Measurements from ENCODE around the gene ENTREP1.

The ENTREP1 gene

DNA sequence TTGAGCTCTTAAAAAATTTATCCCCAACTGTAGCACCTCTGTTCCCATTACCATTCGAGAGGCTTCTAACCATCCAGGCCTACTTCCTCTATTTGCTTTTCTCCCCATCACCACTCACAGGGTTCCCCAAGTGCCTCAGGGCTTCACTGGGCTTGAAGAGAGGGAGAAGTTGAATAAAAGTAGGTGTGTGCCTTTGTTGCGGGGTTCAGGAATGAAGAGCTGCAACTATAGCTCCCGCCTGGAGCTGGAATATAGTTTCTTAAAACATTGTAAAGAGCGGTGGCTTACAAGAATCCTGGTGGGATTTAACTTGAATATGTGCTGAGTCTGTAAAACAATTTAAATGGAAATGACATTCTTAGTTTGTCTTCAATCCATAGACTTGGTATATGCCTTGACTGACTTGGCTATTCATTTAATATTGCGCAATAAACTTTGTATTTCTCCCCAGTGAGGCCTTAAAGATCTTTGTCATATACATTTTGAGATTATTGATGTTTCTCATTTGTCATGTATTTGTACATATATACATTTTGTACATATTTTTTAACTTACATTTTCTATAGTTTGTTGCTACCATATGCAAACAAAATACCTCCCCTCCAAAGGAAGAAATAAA is 7.2 kb downstream of the ENTREP1 start:
- no peak for ATAC-seq
- no peak for TF ChIP-seq CREB5 (CRISPR knock-in tag; IDR thresholded peaks at IDR 0.05; ENCODE audit: low read depth)
- no peak for TF ChIP-seq TSHZ2 (CRISPR knock-in tag; IDR thresholded peaks at IDR 0.05)
- no peak for TF ChIP-seq ZNF565 (CRISPR knock-in tag; conservative IDR thresholded peaks at IDR 0.05; ENCODE audit: low read depth)
- TF ChIP-seq PATZ1 (CRISPR knock-in tag; IDR thresholded peaks at IDR 0.05; ENCODE audit: borderline replicate concordance) = no peak
- TF ChIP-seq ZNF70 (CRISPR knock-in tag; IDR thresholded peaks at IDR 0.05) = no peak
- TF ChIP-seq PPARA (CRISPR knock-in tag; IDR thresholded peaks at IDR 0.05; ENCODE audit: borderline replicate concordance) = no peak
- no peak for TF ChIP-seq GLIS3 (CRISPR knock-in tag; IDR thresholded peaks at IDR 0.05)
- no peak for TF ChIP-seq ISL1 (CRISPR knock-in tag; IDR thresholded peaks at IDR 0.05)
- no peak for TF ChIP-seq POU6F1 (CRISPR knock-in tag; IDR thresholded peaks at IDR 0.05; ENCODE audit: borderline replicate concordance, low read depth)
- no peak for TF ChIP-seq ESRRG (CRISPR knock-in tag; IDR thresholded peaks at IDR 0.05)
- TF ChIP-seq TCF4 (CRISPR knock-in tag; IDR thresholded peaks at IDR 0.05; ENCODE audit: borderline replicate concordance) = no peak
- no peak for TF ChIP-seq OSR1 (CRISPR knock-in tag; IDR thresholded peaks at IDR 0.05)
- TF ChIP-seq ZC3H10 (CRISPR knock-in tag; IDR thresholded peaks at IDR 0.05) = no peak
- TF ChIP-seq TOX (CRISPR knock-in tag; IDR thresholded peaks at IDR 0.05; ENCODE audit: borderline replicate concordance) = no peak
- no peak for TF ChIP-seq ARNTL (CRISPR knock-in tag; IDR thresholded peaks at IDR 0.05; ENCODE audit: borderline replicate concordance, low read depth)
- no peak for TF ChIP-seq CSRNP3 (CRISPR knock-in tag; IDR thresholded peaks at IDR 0.05)

DNA sequence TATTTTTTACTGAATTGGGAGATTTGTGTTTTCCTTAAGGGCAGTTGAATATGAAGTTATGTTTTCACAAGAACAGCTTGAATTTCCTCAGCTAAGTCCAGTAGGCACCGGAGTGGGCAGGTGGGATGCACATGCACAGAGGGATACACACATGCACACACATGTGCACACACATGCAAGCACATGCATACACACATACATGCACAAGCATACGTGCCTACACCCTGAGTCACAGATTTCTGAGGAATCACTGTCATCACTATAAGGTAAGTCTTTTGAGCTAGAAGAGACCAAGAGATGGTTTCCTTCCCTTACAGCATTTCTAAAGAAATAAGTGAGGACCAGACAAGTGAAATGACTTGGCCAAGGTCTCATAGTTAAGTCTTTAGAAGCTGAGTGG is 8.7 kb downstream of the ENTREP1 start:
- ATAC-seq = no peak
- TF ChIP-seq ZC3H10 (CRISPR knock-in tag; IDR thresholded peaks at IDR 0.05) (no peak), ZNF70 (CRISPR knock-in tag; IDR thresholded peaks at IDR 0.05) (no peak), ISL1 (CRISPR knock-in tag; IDR thresholded peaks at IDR 0.05) (no peak), CSDC2 (CRISPR knock-in tag; IDR thresholded peaks at IDR 0.05) (no peak), ZFP3 (CRISPR knock-in tag; IDR thresholded peaks at IDR 0.05) (no peak), SNAI2 (CRISPR knock-in tag; IDR thresholded peaks at IDR 0.05) (no peak), POU6F1 (CRISPR knock-in tag; IDR thresholded peaks at IDR 0.05; ENCODE audit: borderline replicate concordance, low read depth) (no peak), ZNF565 (CRISPR knock-in tag; conservative IDR thresholded peaks at IDR 0.05; ENCODE audit: low read depth) (no peak), PATZ1 (CRISPR knock-in tag; IDR thresholded peaks at IDR 0.05; ENCODE audit: borderline replicate concordance) (no peak), GLIS3 (CRISPR knock-in tag; IDR thresholded peaks at IDR 0.05) (no peak), ARNTL (CRISPR knock-in tag; IDR thresholded peaks at IDR 0.05; ENCODE audit: borderline replicate concordance, low read depth) (no peak), ZNF8 (CRISPR knock-in tag; IDR thresholded peaks at IDR 0.05) (no peak), RARB (CRISPR knock-in tag; IDR thresholded peaks at IDR 0.05) (no peak), TSHZ2 (CRISPR knock-in tag; IDR thresholded peaks at IDR 0.05) (no peak), ESRRG (CRISPR knock-in tag; IDR thresholded peaks at IDR 0.05) (no peak), TOX (CRISPR knock-in tag; IDR thresholded peaks at IDR 0.05; ENCODE audit: borderline replicate concordance) (no peak)
